Retina (tissue), 1 donor: ENCODE results near the gene PUM1.
A peak's percentile ranks its signal among the peaks of the same experiment; 100 is the strongest.

Experiments used
- DNase-seq: peaks from one replicate; pipeline ENCODE4 v3.0.0-alpha.2; 2016

The PUM1 gene

DNA sequence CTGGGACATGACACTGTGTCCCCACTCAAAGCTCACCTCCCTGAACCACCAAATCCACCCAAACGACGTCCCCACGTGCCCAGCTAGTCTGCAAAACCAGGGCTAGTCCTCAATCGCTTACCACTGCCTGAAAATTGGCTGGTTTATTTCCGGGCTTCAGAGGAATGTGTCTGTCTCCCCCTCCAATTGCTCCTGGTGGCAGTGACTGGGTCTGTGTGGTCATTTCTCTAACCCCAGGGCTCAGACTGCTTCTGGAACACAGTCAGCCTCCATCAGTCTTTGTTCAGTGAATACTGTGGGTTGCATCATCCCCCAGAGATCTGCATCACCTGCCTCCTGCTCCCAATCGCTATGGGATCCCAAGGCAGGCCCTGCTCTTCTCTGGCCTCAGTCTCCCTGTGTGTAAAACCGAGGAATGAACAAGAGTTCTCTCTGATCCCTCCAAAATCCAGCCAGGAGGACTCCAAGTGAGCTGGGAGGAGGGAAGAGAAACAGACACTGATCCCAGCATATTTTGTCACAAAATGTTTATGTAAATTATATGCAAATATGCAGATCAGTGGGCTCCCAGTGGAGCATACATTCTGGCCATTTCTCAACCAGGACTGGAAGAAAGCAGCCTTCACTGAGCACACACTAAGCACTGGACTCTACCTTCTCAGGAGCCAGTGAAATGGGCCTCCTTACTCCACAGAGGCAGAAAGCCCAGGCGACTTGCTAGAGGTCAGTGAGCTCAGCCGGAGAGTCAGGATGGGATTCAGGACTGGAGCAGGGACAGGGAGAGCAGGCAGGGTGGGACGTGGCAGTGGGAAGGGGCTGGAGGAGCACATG, 177.8 kb downstream of the PUM1 start:
- DNase-seq = no peak

DNA sequence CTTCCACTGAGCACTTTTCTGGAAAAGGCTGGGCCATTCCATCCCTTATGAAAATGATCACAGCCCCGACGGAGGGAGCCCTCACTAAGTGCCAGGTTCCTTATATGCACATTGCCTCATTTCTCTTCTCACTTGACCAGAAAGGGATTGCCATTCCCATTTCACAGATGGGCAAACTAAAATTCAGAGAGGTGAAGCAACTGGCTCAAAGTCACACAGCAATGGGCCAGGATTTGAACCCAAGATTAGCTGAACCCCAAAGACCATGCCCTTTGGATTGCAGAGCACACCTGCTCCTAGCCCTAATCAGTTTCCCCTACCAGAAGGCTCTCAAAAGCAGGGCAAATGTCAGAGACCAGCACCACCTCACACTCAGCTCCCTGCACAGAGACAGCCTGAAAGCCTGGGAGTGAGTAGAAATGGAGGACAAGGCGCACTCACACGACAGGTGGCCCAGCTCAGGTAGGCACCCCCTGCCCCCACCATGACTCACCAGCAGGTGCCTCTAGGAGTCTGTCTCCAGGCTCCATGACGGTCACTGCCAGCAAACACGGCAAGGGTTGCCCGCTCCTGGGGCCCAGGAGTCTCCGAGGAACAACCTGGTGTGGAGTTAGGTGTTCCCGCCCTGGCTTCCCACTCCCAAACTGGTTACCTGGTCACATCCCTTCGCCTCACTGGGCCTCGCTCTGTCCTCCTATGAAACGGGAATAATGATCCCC, 178.6 kb downstream of the PUM1 start:
- no peak for DNase-seq

GRCh38 chr1:30885570-30886522, 179.7 kb downstream of the PUM1 start:
- peak; percentile 33 for DNase-seq

DNA sequence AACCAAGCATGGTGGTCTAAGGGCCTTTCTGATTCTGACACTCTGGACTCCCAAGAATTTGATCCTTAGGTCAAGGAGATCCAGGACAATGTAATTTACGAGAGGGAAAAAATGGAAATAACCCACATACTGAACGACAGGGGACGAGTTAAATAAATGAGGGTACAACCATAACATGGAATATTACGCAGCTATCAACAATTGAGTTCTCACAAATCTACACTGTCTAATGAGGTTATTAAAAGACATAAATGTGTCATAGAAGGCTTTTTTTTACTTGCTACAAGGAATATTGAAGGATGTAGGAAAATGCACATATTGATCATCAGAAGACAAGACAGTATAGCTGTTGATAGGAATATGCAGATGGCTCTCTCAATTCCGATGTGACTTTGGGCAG, 180.8 kb downstream of the PUM1 start:
- no peak for DNase-seq

- DNase-seq = no peak
Measured at GRCh38 chr1:30883389-30884172, 181.9 kb downstream of the PUM1 start.

DNA sequence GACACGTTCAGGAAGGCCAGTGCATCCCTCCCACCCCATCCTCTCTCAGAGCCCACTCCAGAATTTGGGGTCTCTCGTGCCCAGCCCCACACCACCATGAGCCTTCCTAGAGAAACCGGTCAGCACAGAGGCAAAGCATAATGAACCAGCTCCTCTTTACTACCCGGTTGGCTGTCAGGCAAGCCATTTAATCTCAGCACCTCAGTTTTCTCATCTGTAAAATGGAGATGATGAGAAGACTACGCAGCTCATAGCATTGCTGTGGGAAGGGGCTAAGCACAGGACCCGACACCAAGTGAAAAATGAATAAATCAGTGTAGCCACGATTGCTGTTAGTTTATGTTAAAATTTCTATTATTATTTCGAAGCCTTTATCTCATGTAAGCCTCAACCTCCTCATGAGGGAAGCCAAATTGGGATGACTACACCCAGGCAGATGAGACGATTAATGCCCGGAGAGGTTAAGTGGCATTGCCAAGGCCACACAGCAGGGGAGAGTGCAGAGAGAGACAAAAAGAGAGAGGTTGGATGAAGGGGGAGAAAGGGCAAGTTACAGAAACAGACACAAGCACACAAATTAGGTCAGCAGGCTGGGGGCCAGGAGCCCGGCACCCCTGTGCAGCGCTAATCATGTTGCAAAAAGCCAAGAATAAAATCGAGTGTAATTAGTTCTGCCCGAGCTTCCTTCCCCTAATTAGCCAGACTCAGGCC, 182.7 kb downstream of the PUM1 start:
- DNase-seq = peak; percentile 36
